CD4-positive, alpha-beta T cell (primary cell): ENCODE measurements around the gene PRKCB. TPM values are rescaled to one million over a fixed set of nuclear protein-coding genes. Genes with fewer than 3 reads are reported as not detected.
A peak's percentile ranks its signal among the peaks of the same experiment; 100 is the strongest.

Source experiments
- ATAC-seq: fragments of 200-7000 bp; cut with Tn5 transposase; one replicate; pipeline ENCODE4 v1.10.0; 2022; ENCODE audit warnings: mild to moderate bottlenecking; ENCODE audit not compliant: poor library complexity
- CTCF ChIA-PET: fragments of 350-600 bp; sonication (Branson Sonifier 250); formaldehyde crosslinking; loops from one replicate; lab custom pipeline; 2021; ENCODE audit warnings: antibody characterized with exemption, inconsistent platforms; lab: Charles Lee
- POLR2A ChIA-PET: fragments of 350-600 bp; sonication (Branson Sonifier 250); formaldehyde crosslinking; loops from one replicate; lab custom pipeline; 2021; ENCODE audit warnings: antibody characterized with exemption, inconsistent platforms; lab: Charles Lee
- DNase-seq, 14 experiments: peaks; one replicate each; pipeline ENCODE4 v3.0.0-alpha.2; 2013 to 2020; ENCODE audit warnings: mixed read lengths in 2 of 14
- H3K27ac ChIP-seq, 2 donors: one replicate each; pipeline versions ENCODE4 v1.5.1 to v1.7.0; 2013; ENCODE audit warnings: low read length in 2 of 2, low read depth in 1 of 2, mild to moderate bottlenecking in 1 of 2
- H3K27me3 ChIP-seq, 2 experiments: 1 replicate in 1 of 2; 2 replicates in 1 of 2; pipeline versions ENCODE4 v1.6.1 to v1.7.0; 2013; ENCODE audit warnings: low read length in 2 of 2, control low read depth in 1 of 2, mild to moderate bottlenecking in 1 of 2, moderate library complexity in 1 of 2; ENCODE audit not compliant: insufficient read depth in 2 of 2, control insufficient read depth in 1 of 2
- H3K36me3 ChIP-seq: one replicate; pipeline ENCODE4 v1.6.1; 2013; ENCODE audit warnings: low read length, control low read depth; ENCODE audit not compliant: insufficient read depth
- H3K4me1 ChIP-seq: one replicate; pipeline ENCODE4 v1.6.1; 2013; ENCODE audit warnings: low read length, control low read depth; ENCODE audit not compliant: insufficient read depth
- H3K4me3 ChIP-seq: one replicate; pipeline ENCODE4 v1.5.1; 2013; ENCODE audit warnings: mild to moderate bottlenecking, low read length, moderate library complexity
- H3K9me3 ChIP-seq, 2 experiments: 1 replicate in 1 of 2; 2 replicates in 1 of 2; pipeline versions ENCODE4 v1.6.1 to v1.7.0; 2013; ENCODE audit warnings: low read length in 2 of 2, mild to moderate bottlenecking in 2 of 2, control low read depth in 1 of 2, moderate library complexity in 1 of 2; ENCODE audit not compliant: control insufficient read depth in 1 of 2, insufficient read depth in 1 of 2
- H3K27ac Mint-ChIP-seq: one replicate; pipeline ENCODE4 v1.8.0; 2020; ENCODE audit warnings: mixed read lengths
- H3K27me3 Mint-ChIP-seq: one replicate; pipeline ENCODE4 v1.8.0; 2021; ENCODE audit warnings: mixed read lengths
- H3K36me3 Mint-ChIP-seq: one replicate; pipeline ENCODE4 v1.8.0; 2021; ENCODE audit warnings: low read depth, mixed read lengths
- H3K4me1 Mint-ChIP-seq: one replicate; pipeline ENCODE4 v1.8.0; 2021; ENCODE audit warnings: low read depth, mixed read lengths
- H3K4me3 Mint-ChIP-seq: one replicate; pipeline ENCODE4 v1.8.0; 2020; ENCODE audit warnings: mild to moderate bottlenecking, mixed read lengths
- H3K9me3 Mint-ChIP-seq: one replicate; pipeline ENCODE4 v1.8.0; 2020; ENCODE audit warnings: mixed read lengths
- intact Hi-C, 2 experiments: fragments of 100-400 bp; cut with DNase I in 1 of 2; cut with micrococcal nuclease in 1 of 2; formaldehyde crosslinking; loops; one replicate each; pipeline versions ENCODE4 v1.15.1 to v1.9.0; 2023 to 2025; cut with DNase I, micrococcal nuclease
- total RNA-seq, 174 experiments: library from RNA in 2 of 174; stranded (reverse) in 2 of 174; gene quantifications; one replicate each; pipeline ENCODE4 v1.2.3 and lab custom pipeline; 2021 to 2026
- TF ChIP-seq, protein P1 (sequence below): fragments of 200-600 bp; IDR thresholded peaks from one replicate; pipeline ENCODE4 v1.8.0; 2022; ENCODE audit warnings: antibody characterized with exemption, mild to moderate bottlenecking

The PRKCB gene
- total RNA-seq, 2 experiments from 2014 or later = 64.7 TPM

- Histone ChIP-seq H3K9me3 (no peaks in the 10 kb centered on the region), H3K27ac (no peak overlapping the region)
These were observed 310.7 kb downstream of the PRKCB start for GRCh38 chr16:24146518-24146917.

GRCh38 chr16:24149102-24149501 lies 313.3 kb downstream of the PRKCB start:
- H3K36me3 Mint-ChIP-seq = peaks cover 31% of the 10 kb centered on the region
- H3K4me3 ChIP-seq = no peak overlapping the region
- ChIA-PET POLR2A (interaction anchor here (0.8 kb wide), 1 partner anchor 9 kb away, joined by 3 read pairs; no protein-coding TSS in a partner anchor), CTCF (no interaction called here)
- TF ChIP-seq, protein P1, sequence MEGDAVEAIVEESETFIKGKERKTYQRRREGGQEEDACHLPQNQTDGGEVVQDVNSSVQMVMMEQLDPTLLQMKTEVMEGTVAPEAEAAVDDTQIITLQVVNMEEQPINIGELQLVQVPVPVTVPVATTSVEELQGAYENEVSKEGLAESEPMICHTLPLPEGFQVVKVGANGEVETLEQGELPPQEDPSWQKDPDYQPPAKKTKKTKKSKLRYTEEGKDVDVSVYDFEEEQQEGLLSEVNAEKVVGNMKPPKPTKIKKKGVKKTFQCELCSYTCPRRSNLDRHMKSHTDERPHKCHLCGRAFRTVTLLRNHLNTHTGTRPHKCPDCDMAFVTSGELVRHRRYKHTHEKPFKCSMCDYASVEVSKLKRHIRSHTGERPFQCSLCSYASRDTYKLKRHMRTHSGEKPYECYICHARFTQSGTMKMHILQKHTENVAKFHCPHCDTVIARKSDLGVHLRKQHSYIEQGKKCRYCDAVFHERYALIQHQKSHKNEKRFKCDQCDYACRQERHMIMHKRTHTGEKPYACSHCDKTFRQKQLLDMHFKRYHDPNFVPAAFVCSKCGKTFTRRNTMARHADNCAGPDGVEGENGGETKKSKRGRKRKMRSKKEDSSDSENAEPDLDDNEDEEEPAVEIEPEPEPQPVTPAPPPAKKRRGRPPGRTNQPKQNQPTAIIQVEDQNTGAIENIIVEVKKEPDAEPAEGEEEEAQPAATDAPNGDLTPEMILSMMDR = no peak
- no peak overlapping the region for H3K4me3 Mint-ChIP-seq
- intact Hi-C loops = no loop called here
- H3K27me3 ChIP-seq = no peaks in the 10 kb centered on the region
- no peaks in the 10 kb centered on the region for H3K9me3 Mint-ChIP-seq
- DNase-seq (peak in 1 of 14 experiments; percentile 3), ATAC-seq (no peak)
- H3K27me3 Mint-ChIP-seq = no peaks in the 10 kb centered on the region
- peaks cover 52% of the 10 kb centered on the region for H3K4me1 Mint-ChIP-seq
- H3K36me3 ChIP-seq = peaks cover 13% of the 10 kb centered on the region
- H3K27ac ChIP-seq = no peak overlapping the region
- no peaks in the 10 kb centered on the region for H3K9me3 ChIP-seq
- peak overlapping the region; percentile 6 for H3K27ac Mint-ChIP-seq
- H3K4me1 ChIP-seq = peaks cover 14% of the 10 kb centered on the region

More at GRCh38 chr16:24146518-24146917, 310.7 kb downstream of the PRKCB start:
- ATAC-seq (no peak), DNase-seq (no peak)
- CTCF ChIA-PET = no interaction called here
- no peak overlapping the region for H3K4me3 Mint-ChIP-seq
- H3K4me1 ChIP-seq = peaks cover 4% of the 10 kb centered on the region
- intact Hi-C loops = no loop called here
- TF ChIP-seq, protein P1 = no peak
- H3K27me3 ChIP-seq = no peaks in the 10 kb centered on the region
- no peak overlapping the region for H3K4me3 ChIP-seq
- peaks cover 10% of the 10 kb centered on the region for H3K36me3 ChIP-seq
- H3K27me3 Mint-ChIP-seq = no peaks in the 10 kb centered on the region
- no peak overlapping the region for H3K27ac Mint-ChIP-seq
- H3K36me3 Mint-ChIP-seq = peaks cover 46% of the 10 kb centered on the region
- peaks cover 41% of the 10 kb centered on the region for H3K4me1 Mint-ChIP-seq
- no peaks in the 10 kb centered on the region for H3K9me3 Mint-ChIP-seq
- POLR2A ChIA-PET = no interaction called here

GRCh38 chr16:24150282-24150681 lies 314.5 kb downstream of the PRKCB start:
- Histone ChIP-seq H3K9me3 (no peaks in the 10 kb centered on the region), H3K4me1 (peaks cover 14% of the 10 kb centered on the region), H3K4me3 (no peak overlapping the region), H3K36me3 (peaks cover 25% of the 10 kb centered on the region), H3K27me3 (no peaks in the 10 kb centered on the region), H3K27ac (no peak overlapping the region)
- ChIA-PET POLR2A (no interaction called here), CTCF (no interaction called here)
- Mint-ChIP-seq H3K27me3 (no peaks in the 10 kb centered on the region), H3K9me3 (no peaks in the 10 kb centered on the region), H3K4me1 (peaks cover 52% of the 10 kb centered on the region), H3K4me3 (no peak overlapping the region), H3K36me3 (peaks cover 32% of the 10 kb centered on the region), H3K27ac (peak overlapping the region; percentile 6)
- DNase-seq = no peak
- TF ChIP-seq, protein P1 = no peak
- intact Hi-C loops = no loop called here
- ATAC-seq = no peak
